HG03280 (cell line): ENCODE measurements around the gene SLC25A17.
"Not testable (repeated sequence)": the region's sequence is repeated elsewhere in the genome, so short reads cannot be mapped to it uniquely, and the experiment has no call there.

ENCODE experiments used
- ATAC-seq: cut with Tn5 transposase; IDR thresholded peaks from one replicate; pipeline ENCODE4 v1.9.1; 2021; ENCODE audit warnings: mild to moderate bottlenecking, moderate library complexity; ENCODE audit not compliant: unreplicated experiment

SLC25A17 gene

DNA sequence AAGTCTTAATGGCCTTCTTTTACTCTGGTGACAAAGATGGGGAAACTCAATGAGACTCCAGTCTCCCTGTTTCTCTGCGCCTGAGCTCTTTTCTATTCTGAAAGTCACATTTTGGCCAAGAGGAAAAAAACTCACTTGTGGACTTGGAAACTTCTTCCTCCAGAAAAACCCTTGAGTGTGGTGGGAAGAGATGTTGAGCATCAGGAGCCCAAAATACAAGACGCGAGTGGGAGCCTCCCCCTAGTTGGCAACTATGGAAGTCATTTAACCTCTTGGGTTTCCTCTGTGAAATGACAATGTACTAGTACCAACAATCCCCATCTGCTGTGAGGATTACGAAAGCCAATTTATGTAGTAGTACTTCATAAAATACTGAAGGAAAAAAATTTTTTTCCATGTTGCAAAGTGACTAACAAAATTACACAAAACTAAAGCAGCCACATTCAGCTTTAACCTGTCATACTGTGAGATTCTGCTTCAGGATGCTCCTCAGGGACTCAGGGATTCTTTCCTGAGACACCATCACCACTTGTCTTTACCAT is 524 bp upstream of the SLC25A17 start:
- ATAC-seq: no peak

DNA sequence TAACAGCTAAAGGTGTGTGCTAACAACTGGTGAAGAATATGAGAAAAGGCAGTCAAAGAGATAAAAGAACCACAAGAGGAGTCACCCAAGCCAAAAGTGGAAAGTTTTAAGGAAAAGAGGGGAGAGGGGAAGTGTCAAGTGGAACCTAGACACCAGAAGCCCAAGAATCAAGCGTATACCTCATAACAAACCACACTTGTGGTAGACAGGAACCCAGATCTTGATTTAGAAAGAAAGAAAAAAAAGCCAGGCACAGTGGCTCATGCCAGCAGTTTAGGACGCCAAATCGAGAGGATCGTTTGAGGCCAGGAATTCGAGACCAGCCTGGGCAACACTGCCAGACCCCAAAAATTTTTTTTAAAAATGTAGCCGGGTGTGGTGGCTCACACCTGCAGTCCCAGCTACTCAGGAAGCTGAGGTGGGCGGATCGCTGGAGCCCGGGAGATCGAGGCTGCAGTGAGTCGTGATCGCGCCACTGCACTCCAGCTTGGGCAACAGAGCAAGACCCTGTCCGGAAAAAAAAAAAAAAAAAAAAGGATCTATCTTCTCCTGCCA is 877 bp downstream of the SLC25A17 start:
- no peak for ATAC-seq

DNA sequence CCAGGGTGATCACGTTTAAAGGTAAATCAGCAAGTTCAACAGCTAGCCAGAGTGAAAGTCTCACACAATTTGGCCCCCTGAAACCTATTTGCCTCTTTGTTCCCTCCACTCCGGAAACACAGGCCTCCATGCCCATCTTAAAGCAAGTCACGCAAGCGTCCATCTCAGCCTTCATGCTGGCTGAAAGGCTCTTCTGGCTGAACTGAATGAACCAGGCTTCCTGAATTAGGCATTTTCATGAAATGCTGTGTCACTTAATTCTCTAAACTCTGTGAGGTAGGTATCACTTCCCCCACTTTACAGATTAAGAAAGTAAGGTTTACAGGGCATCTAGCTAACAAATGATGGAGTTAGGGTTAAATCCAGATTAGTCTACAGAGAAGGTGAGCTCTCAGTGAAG is 1.4 kb downstream of the SLC25A17 start:
- no peak for ATAC-seq

DNA sequence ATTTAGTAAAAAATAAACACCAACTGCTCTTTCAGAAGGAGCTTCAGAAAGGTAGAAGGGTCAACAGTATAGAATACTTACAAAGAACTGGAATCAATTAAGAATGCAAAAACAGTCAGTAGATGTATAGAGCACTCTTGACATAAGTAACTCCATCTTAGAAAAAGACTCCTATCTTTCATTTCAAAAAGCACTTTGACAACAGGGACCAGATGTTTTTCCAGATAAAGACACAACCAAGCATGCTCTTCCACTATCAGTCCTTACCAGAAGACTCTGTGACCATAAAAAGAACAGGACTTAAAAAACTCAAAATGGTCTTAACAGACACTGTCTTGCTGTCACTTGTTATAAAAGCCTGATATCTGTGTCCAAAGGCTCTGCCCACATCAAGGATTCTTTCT is 5.2 kb downstream of the SLC25A17 start:
- ATAC-seq: no peak

DNA sequence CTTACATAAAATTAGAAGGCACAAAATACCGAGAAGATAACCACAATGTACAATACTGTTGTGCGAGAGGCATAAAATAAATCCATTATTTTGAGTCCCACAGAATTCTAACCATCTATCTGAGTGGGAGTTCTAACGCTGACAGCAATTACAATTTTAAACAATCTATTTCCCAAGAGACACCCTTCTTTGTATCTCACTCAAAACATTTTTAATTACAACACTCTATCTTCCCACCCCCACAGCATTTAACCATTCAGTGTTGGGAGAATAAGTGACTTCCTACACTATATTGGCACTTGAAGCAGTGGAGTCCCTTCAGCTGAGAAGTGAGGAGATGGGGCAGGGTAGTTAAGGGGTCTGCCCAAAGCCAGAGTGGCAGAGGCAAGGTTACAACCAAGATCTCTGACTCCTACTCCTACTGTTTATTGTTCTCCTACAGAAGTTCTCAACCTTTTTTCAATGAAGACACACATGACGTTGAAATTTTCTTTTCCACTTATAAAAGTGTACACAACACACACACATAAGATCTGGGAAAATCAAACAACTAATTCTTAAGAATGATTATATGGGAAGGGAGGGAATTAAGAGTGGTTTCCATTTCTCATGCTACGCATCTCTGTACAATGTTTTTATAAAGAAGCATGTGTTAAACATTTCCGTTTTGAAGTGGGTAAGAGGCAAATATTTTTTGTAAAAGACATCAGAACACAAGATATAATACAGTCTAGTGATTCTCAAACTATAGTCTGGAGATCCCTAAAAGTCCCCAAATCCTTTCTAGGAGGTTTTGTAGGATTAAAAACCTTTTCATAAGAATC is 10.9 kb downstream of the SLC25A17 start:
- ATAC-seq: no peak

DNA sequence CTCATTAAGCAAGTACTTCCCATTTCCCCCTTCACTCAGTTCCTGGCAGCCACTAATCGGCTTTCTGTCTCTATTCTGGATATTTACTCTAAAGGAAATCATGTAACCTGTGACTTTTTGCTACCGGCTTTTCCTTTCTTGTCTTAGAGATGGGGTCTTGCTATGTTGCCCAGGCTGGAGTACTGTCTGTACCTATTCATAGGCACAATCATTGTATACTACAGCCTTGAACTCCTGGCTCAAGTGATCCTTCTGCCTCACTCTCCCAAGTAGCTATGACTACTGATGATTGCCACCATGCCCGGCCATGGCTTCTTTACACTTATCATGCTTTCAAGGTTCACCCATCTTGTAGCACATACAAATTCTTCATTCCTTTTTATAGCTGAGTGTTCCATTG is 12.4 kb downstream of the SLC25A17 start:
- ATAC-seq: no peak

DNA sequence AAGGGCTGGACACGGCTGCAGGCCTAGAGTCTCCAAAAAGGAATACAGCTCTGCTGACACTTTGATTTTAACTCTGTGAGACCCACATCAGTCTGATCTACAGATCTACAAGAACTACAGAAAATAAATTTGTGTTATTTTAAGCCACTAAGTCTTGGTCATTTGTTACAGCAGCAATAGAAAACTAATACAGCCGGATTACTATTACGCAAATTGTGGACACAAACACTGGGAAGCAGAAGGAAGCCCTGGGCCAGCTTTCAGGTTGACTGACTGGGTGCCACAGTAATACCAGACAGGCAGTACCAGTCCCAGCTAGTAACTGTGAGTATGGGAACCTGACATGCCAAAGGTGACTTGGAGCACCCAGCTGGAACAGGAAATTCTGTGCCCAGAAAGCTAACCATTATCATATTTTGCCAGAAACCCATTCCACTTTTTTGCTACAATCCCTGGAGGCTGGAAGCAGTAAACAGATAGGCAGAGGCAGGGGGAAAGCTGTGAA is 13.4 kb downstream of the SLC25A17 start:
- ATAC-seq: no peak

DNA sequence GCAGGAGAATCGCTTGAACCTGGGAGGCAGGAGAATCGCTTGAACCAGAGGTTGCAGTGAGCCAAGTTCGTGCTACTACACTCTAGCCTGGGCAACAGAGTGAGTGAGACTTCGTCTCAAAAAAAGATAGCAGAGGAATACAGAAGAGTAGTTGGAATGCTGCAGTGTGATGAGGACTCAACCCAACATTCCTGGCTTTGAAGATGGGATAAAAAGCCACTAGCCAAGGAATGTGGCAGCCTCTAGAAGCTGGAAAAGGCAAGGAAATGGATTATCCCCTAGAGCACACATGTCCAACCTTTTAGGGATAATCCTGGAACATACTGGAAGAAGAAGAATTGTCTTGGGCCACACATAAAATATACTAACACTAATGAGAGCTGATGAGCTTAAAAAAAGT is 13.9 kb downstream of the SLC25A17 start:
- no peak for ATAC-seq

DNA sequence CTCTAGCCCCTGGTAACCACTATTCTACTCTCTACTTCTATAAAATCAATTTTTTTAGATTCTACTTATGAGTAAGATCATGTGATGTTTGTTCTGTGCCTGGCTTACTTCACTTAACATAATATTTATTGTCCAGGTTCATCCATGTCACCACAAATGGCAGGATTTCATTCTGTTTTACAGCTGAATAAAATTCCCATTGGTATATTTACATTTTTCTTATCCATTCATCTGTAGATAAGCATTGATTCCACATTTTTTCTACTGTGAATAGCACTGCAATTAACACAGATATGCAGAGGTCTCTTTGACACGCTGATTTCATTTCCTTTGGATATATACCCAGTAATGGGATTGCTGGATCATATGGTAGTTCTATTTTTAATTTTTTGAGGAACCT is 15.8 kb downstream of the SLC25A17 start:
- ATAC-seq: no peak

DNA sequence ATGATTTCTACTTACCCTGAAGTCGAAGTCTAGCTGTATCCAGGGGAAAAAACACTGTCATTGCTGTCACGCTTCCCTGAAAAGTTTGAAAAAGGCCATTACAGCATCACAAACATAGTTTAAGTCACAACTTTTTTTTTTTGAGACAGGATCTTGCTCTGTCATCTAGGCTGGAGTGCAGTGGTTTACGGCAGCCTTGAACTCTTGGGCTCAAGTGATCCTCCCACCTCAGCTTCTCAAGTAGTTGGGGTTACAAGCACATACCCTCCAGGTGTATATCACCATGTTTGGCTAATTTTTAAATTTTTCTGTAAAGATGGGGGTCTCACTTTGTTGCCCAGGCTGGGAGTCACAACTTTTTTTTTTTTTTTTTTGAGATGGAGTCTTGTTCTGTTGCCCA is 20.1 kb downstream of the SLC25A17 start:
- ATAC-seq: no peak

DNA sequence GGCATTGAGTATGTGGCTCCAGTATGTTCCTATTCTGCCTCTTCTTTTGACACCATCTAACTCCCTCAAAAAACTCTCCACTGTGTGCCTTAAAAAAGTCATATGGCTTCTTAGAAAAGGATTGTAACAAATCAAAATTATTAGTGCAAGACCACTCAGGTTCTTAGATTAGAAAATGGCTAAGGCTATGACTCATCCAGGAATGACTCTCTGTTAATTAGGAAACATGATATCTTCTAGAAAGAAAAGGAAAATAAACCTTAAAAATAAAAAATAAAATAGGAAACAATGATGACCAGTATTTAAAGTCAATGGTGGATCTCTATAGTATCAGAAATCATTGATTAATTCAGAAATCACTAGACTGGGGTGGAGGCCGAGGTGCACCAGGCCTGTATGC is 21.7 kb downstream of the SLC25A17 start:
- ATAC-seq: no peak

DNA sequence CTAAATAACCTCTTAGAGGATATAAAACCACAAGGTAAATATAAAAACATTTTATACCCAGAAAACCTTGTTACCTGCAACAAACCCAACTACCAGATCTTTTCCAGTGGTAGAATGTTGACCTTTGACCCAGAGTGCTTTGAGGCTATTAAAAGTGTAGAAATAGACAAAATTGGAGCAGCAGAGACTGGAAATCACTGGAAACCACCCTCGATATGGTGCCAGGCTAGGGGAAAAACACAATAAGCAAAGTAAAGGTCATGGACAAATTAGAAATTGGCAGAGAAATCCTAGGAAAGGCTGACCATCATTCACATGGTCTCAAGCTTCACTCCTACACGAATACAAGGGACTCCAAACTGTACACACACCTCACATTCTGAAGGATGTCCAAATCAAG is 26.7 kb downstream of the SLC25A17 start:
- no peak for ATAC-seq

DNA sequence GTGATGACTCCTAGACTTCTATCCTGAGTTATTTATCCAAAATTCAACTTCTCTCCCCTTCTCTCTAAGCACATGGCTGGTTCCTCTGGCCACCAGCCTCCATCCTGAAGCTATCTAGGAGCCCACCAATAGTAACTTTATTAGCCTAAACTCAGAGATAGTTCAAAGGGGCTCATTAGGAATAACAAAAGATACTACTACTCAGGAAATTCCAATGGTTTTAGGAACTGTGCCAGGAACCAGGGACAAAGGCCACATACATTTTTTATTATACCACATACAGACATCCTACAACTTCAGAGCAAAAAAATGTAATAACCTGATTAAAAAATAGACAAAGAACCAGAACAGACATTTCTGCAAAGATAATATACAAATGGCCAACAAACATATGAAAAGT is 27.9 kb downstream of the SLC25A17 start:
- no peak for ATAC-seq

DNA sequence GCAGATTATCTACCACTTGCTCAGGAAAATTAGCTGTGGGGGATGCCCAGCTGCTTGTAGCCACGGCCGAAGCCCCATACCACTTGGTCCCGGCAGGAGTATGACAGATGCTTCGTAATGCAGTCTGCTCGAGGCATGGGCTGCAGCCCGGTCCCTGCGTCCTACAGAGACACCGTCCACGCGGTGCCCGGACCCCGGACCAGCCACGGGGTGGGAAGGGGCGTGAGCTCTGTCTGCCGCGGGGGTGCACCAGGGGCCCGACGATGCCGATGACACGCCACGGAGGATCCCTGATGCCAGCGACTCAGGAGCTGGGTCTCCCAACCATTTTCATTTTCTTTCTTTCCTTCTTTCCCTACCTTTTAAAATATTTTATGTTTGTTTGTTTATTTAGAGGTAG is 30.0 kb downstream of the SLC25A17 start:
- ATAC-seq: no peak

DNA sequence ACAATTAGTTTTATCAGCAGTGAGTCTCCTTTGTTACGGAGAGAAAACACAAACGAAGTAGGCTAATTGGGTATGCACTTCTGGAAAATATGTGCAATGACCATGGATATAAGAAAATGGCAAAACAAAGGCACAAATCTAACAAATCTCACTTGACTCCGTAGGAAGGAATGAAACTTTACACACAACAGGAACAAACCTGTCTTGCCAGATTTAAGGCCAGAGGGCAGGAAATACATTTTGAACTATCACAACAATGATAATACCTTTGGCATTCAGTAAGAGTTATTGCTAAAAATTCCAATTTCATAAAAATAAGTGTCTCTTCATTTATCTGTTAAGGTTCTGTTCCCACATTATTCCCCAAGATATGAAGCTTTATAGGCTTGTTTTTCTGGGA is 36.6 kb downstream of the SLC25A17 start:
- ATAC-seq: no peak

DNA sequence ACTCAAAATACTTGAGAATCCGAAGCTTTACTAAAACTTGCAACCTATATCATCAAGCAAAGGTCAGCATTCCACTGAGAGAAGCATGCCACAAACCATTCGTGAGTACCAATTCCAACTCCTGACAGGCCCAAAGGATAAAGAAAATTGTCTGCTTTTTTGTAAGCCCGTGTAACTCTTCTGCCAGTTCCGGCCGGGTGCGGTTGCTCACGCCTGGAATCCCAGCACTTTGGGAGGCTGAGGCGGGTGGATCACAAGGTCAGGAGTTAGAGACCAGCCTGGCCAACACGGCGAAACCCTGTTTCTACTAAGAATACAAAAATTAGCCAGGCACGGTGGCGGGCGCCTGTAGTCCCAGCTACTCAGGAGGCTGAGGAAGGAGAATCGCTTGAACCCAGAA is 37.4 kb downstream of the SLC25A17 start:
- ATAC-seq: not testable (repeated sequence)

DNA sequence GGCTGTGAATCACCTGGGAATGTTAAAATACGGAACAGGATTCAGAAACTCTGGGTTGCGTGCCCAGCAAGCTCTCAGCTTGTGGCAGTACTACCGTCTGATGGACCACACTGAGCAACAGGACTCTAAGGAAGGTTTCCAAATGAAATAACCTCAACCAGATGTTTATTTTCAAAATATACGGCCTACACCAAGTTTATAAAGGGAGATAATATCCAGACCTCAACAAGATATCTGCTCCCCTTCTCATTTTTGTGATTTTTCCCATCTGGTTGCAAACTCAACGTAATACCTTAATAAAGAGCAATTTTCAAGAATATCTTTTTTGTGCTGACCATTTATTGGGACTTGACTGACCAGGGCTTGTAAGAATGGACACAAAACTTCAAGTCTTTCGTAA is 49.4 kb downstream of the SLC25A17 start:
- no peak for ATAC-seq

DNA sequence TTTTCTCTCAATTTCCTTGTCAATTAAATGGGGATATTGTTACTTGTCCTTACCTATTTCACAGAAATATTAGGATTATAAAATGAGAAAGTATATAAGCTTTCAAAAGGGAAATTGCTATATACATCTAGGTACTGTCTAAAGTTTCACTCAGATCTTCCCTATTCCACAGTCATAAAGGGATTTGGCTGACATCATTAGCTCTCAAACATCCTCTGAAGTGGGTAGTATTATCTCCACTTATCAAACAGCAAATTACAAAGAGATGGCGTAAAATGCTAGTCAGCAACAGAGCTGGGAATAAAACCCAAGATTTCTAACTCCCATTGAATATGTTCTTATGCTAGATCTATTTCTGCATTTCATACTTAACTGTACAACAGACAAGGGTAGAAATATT is 50.9 kb downstream of the SLC25A17 start:
- ATAC-seq: no peak

DNA sequence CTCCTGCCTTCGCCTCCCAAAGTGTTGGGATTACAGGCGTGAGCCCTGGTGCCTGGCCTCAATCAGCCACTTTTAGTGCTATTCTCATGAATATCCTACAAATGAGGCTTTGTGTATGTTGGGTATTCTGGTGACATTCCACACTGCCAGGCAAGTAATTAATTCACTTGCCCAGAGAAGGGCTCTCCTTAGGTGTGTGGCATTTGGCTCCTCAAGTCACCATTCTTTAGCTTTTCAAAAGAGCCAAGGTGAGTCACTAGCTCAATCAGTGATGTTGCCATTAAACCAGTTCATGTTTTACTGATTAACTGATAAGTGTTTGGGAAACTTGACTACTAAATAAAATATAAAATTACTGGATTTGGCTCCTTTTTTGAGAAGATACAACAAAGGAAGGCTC is 52.2 kb downstream of the SLC25A17 start:
- no peak for ATAC-seq

DNA sequence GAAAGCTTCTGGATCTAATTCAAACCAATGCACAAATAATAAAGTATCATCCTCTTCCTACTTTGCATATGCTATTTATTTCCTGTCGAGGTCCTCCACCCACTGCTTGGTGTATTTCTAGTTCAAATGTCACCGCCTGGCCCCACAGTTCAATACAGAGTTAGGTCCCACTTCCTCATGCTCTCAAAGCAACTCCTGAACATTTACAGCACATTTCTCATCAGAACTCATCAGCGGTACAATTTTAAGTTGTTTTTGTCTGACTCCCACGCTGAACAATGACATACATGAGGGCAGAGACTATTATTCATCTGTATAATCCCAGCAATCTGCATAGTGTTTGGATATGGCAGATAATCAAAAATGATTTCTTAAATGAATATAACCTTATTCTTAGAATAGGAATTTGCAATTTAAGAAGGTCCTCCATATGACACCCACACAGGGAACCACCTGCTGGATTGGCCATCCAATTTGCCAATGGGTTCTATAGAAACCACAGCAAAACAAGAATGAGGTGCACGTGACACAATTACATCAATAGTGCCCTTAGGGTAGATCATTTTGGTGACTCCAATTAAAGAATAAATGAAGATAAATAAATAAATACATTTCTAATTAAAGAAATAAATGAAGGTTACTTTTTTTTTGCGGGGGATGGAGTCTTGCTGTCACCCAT is 54.2 kb downstream of the SLC25A17 start:
- no peak for ATAC-seq

DNA sequence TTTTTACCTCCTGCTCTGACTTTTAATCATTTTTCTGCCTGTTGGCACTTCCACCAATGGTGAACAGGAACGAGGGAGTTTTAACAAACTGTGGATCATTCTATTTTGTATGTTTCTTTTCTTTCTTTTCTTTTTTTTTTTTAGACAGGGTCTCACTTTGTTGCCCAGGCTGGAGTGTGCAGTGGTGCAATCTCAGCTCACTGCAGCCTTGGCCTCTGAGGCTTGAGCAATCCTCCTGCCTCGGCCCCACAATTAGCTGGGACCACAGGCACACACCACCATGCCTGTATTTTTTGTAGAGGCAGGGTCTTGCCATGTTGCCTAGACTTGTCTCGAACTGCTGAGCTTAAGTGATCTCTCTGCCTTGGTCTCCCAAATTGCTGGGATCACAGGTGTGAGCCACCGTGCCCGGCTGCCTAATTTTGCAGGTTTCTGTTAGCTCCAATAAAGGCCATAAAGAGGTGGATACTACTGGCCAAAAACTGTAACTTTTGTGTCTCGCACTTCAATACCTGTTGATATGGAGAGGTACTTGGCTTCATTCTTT is 59.8 kb downstream of the SLC25A17 start:
- no peak for ATAC-seq
